Measurements from ENCODE around the gene PBXIP1.

The PBXIP1 gene

DNA sequence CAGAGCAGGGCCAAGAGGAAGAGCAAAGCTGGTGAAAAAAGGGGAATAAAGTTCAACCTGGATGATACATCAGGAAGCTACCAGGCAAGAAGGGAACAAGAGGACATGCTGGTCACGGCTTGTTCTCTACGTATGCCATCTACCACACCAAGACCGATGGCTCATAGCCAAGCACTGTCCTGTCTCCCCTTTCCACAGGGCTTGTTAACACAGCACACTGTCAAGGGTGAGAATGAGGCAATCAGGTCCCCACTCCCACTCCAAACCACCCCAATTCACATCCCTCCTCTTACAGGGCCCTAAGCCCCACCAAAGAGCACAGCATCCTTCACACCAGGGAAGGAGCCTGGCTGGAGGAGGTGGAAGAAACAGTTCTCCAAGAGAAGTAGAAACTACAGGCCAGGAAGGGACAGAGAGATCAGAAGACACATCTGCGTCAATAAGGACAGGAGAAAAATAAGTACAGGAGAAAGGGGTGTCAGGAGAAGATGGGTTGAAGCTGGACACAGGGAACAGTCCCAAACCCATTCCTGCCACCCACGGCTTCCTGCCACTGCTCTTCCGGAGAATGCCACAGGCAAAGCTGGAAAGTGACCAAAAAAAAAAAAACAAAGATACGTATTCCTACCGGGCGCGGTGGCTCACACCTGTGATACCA lies 15.6 kb upstream of the PBXIP1 start:
- Histone ChIP-seq H3K4me3 (ENCODE audit: low read depth, low read length) (peak overlapping the region; percentile 74), H3K36me3 (ENCODE audit: control insufficient read depth, insufficient read depth, low read length) (peaks cover 23% of the 10 kb centered on the region), H3K9ac (ENCODE audit: low read depth, low read length) (peak overlapping the region; percentile 7; the same call in 1 of the 2 replicates), H3K9me3 (ENCODE audit: control insufficient read depth, insufficient read depth, low read length) (no peaks in the 10 kb centered on the region), H3K27me3 (ENCODE audit: control insufficient read depth, insufficient read depth, low read length) (no peaks in the 10 kb centered on the region), H3K4me1 (ENCODE audit: control insufficient read depth, insufficient read depth, low read length) (peaks cover 26% of the 10 kb centered on the region), H3K27ac (ENCODE audit: low read depth, low read length) (peak overlapping the region; percentile 98)

- Histone ChIP-seq H3K4me3 (ENCODE audit: low read depth, low read length) (peak within 1 kb of the TSS; percentile 74), H3K9me3 (ENCODE audit: control insufficient read depth, insufficient read depth, low read length) (no peaks in the 10 kb centered on the region), H3K36me3 (ENCODE audit: control insufficient read depth, insufficient read depth, low read length) (peaks cover 29% of the 10 kb centered on the region), H3K4me1 (ENCODE audit: control insufficient read depth, insufficient read depth, low read length) (peaks cover 22% of the 10 kb centered on the region), H3K9ac (ENCODE audit: low read depth, low read length) (peak within 1 kb of the TSS; percentile 54), H3K27me3 (ENCODE audit: control insufficient read depth, insufficient read depth, low read length) (no peaks in the 10 kb centered on the region), H3K27ac (ENCODE audit: low read depth, low read length) (peak within 1 kb of the TSS; percentile 98)
Observed at GRCh38 chr1:154970631-154971340, 14.9 kb upstream of the PBXIP1 start, which contains the start of gene SHC1. TSS of gene SHC1 (minus strand) at chr1:154970747. CDS start at chr1:154970526, 221 bp downstream.

DNA sequence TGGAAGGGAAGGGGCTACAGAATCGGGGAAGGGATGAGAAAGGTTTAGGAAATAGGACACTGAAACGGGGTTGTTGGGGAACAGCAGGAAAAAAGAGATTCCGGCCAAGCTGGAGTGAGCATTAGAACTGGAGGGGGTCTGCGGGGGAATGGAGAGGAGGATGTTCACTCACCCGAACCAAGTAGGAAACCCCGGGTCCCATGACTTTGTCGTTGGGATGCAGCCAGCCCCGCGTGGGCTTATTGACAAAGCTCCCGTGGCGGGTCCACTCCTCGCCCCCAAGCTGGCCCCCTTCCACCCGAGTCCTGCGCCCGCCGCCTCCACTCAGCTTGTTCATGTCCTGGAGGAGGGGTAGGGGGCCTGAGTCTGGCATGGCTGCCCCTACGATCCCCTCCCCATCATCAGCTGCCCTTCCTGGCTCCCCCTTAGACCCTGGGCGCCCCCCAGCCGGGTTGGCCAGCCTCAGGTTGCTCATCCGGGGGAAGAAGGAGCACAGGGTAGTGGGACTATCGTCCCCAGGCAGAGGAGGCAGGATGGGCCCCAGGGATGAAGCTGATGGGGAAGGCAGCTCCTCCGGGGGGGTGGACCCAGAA lies 14.1 kb upstream of the PBXIP1 start:
- Histone ChIP-seq H3K9me3 (ENCODE audit: control insufficient read depth, insufficient read depth, low read length) (no peaks in the 10 kb centered on the region), H3K27me3 (ENCODE audit: control insufficient read depth, insufficient read depth, low read length) (no peaks in the 10 kb centered on the region), H3K36me3 (ENCODE audit: control insufficient read depth, insufficient read depth, low read length) (peaks cover 36% of the 10 kb centered on the region), H3K4me3 (ENCODE audit: low read depth, low read length) (peak overlapping the region; percentile 74), H3K4me1 (ENCODE audit: control insufficient read depth, insufficient read depth, low read length) (peaks cover 22% of the 10 kb centered on the region), H3K9ac (ENCODE audit: low read depth, low read length) (peak overlapping the region; percentile 54), H3K27ac (ENCODE audit: low read depth, low read length) (peak overlapping the region; percentile 98)

GRCh38 chr1:154969246-154969645 lies 13.3 kb upstream of the PBXIP1 start:
- H3K36me3 ChIP-seq (ENCODE audit: control insufficient read depth, insufficient read depth, low read length), result peaks cover 43% of the 10 kb centered on the region
- H3K27me3 ChIP-seq (ENCODE audit: control insufficient read depth, insufficient read depth, low read length), result no peaks in the 10 kb centered on the region
- H3K9ac ChIP-seq (ENCODE audit: low read depth, low read length), result peak overlapping the region; percentile 23; the same call in 1 of the 2 replicates
- H3K9me3 ChIP-seq (ENCODE audit: control insufficient read depth, insufficient read depth, low read length), result no peaks in the 10 kb centered on the region
- peak overlapping the region; percentile 74 for H3K4me3 ChIP-seq (ENCODE audit: low read depth, low read length)
- H3K4me1 ChIP-seq (ENCODE audit: control insufficient read depth, insufficient read depth, low read length), result peaks cover 22% of the 10 kb centered on the region
- peak overlapping the region; percentile 28 for H3K27ac ChIP-seq (ENCODE audit: low read depth, low read length)

- no peak overlapping the region for H3K27ac ChIP-seq (ENCODE audit: low read depth, low read length)
- H3K4me3 ChIP-seq (ENCODE audit: low read depth, low read length), result peak overlapping the region; percentile 74
- no peaks in the 10 kb centered on the region for H3K27me3 ChIP-seq (ENCODE audit: control insufficient read depth, insufficient read depth, low read length)
- H3K4me1 ChIP-seq (ENCODE audit: control insufficient read depth, insufficient read depth, low read length), result peaks cover 23% of the 10 kb centered on the region
- no peaks in the 10 kb centered on the region for H3K9me3 ChIP-seq (ENCODE audit: control insufficient read depth, insufficient read depth, low read length)
- H3K36me3 ChIP-seq (ENCODE audit: control insufficient read depth, insufficient read depth, low read length), result peaks cover 48% of the 10 kb centered on the region
- 0 out of 2 replicates have a peak overlapping the region, but pooled peaks have one; percentile 23 for H3K9ac ChIP-seq (ENCODE audit: low read depth, low read length)
Observed at GRCh38 chr1:154968731-154969130, 12.8 kb upstream of the PBXIP1 start.

- Histone ChIP-seq H3K9me3 (ENCODE audit: control insufficient read depth, insufficient read depth, low read length) (no peaks in the 10 kb centered on the region), H3K4me3 (ENCODE audit: low read depth, low read length) (no peak overlapping the region), H3K27me3 (ENCODE audit: control insufficient read depth, insufficient read depth, low read length) (no peaks in the 10 kb centered on the region), H3K9ac (ENCODE audit: low read depth, low read length) (no peak overlapping the region), H3K4me1 (ENCODE audit: control insufficient read depth, insufficient read depth, low read length) (peaks cover 22% of the 10 kb centered on the region), H3K36me3 (ENCODE audit: control insufficient read depth, insufficient read depth, low read length) (peaks cover 60% of the 10 kb centered on the region), H3K27ac (ENCODE audit: low read depth, low read length) (no peak overlapping the region)
Observed at GRCh38 chr1:154967331-154967950, 11.5 kb upstream of the PBXIP1 start.

DNA sequence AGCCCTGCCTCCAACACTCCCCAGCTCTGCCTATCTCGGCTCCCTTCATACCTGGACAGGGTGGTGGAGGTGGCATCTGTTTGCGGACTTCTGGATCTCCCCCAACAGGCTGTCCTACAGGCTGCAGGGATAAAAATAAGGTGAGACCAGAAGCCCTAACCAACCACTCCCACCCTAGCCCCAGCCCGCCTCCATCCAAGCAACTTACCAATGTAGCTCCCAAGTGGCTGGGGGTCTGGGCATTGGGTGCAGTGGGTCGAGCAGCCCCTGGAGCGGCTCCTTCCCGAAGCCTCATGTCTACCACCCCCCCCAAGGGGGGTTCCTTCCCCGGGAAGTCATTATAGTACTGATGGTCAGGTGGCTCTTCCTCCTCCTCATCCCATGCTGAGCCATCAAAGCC lies 10.2 kb upstream of the PBXIP1 start:
- H3K27ac ChIP-seq (ENCODE audit: low read depth, low read length), result no peak overlapping the region
- peaks cover 11% of the 10 kb centered on the region for H3K4me1 ChIP-seq (ENCODE audit: control insufficient read depth, insufficient read depth, low read length)
- peaks cover 60% of the 10 kb centered on the region for H3K36me3 ChIP-seq (ENCODE audit: control insufficient read depth, insufficient read depth, low read length)
- no peaks in the 10 kb centered on the region for H3K9me3 ChIP-seq (ENCODE audit: control insufficient read depth, insufficient read depth, low read length)
- H3K4me3 ChIP-seq (ENCODE audit: low read depth, low read length), result no peak overlapping the region
- H3K27me3 ChIP-seq (ENCODE audit: control insufficient read depth, insufficient read depth, low read length), result no peaks in the 10 kb centered on the region
- H3K9ac ChIP-seq (ENCODE audit: low read depth, low read length), result no peak overlapping the region

GRCh38 chr1:154964359-154964758 lies 8.5 kb upstream of the PBXIP1 start:
- Histone ChIP-seq H3K27me3 (ENCODE audit: control insufficient read depth, insufficient read depth, low read length) (no peaks in the 10 kb centered on the region), H3K4me3 (ENCODE audit: low read depth, low read length) (no peak overlapping the region), H3K27ac (ENCODE audit: low read depth, low read length) (no peak overlapping the region), H3K4me1 (ENCODE audit: control insufficient read depth, insufficient read depth, low read length) (peaks cover 17% of the 10 kb centered on the region), H3K9ac (ENCODE audit: low read depth, low read length) (no peak overlapping the region), H3K36me3 (ENCODE audit: control insufficient read depth, insufficient read depth, low read length) (peaks cover 63% of the 10 kb centered on the region), H3K9me3 (ENCODE audit: control insufficient read depth, insufficient read depth, low read length) (no peaks in the 10 kb centered on the region)

DNA sequence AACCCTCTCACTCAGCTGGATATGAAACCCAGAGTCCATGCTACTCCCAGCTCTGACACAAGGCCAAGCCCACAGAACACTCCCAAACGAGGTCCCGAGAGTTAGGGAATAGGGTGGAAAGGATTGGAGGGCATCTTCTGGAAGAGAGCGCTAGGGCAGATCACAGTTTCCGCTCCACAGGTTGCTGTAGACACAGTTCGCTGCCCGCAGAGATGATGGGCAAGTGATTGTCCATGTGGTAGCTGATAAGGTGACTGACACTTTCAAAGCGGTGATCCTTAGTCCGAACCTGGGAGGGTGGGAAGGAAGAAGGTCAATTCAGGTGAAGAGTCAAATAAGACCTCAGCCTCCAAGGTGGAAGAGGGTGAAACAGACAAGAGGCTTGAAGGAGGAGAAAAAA lies 7.7 kb upstream of the PBXIP1 start:
- Histone ChIP-seq H3K9me3 (ENCODE audit: control insufficient read depth, insufficient read depth, low read length) (no peaks in the 10 kb centered on the region), H3K27me3 (ENCODE audit: control insufficient read depth, insufficient read depth, low read length) (no peaks in the 10 kb centered on the region), H3K4me1 (ENCODE audit: control insufficient read depth, insufficient read depth, low read length) (peaks cover 12% of the 10 kb centered on the region; the same call in 1 of the 2 replicates), H3K36me3 (ENCODE audit: control insufficient read depth, insufficient read depth, low read length) (peaks cover 68% of the 10 kb centered on the region), H3K4me3 (ENCODE audit: low read depth, low read length) (no peak overlapping the region), H3K9ac (ENCODE audit: low read depth, low read length) (no peak overlapping the region), H3K27ac (ENCODE audit: low read depth, low read length) (no peak overlapping the region)

GRCh38 chr1:154962795-154963330 lies 7.0 kb upstream of the PBXIP1 start:
- H3K9ac ChIP-seq (ENCODE audit: low read depth, low read length), result no peak overlapping the region
- 0 out of 2 replicates have a peak, but pooled peaks cover 12% of the 10 kb centered on the region for H3K4me1 ChIP-seq (ENCODE audit: control insufficient read depth, insufficient read depth, low read length)
- H3K36me3 ChIP-seq (ENCODE audit: control insufficient read depth, insufficient read depth, low read length), result peaks cover 67% of the 10 kb centered on the region
- H3K4me3 ChIP-seq (ENCODE audit: low read depth, low read length), result peak overlapping the region; percentile 83
- no peak overlapping the region for H3K27ac ChIP-seq (ENCODE audit: low read depth, low read length)
- H3K9me3 ChIP-seq (ENCODE audit: control insufficient read depth, insufficient read depth, low read length), result no peaks in the 10 kb centered on the region
- H3K27me3 ChIP-seq (ENCODE audit: control insufficient read depth, insufficient read depth, low read length), result no peaks in the 10 kb centered on the region

All from HUES48 (cell line).